Measurements from ENCODE around the gene PPARGC1A. TPM values are rescaled to one million over a fixed set of nuclear protein-coding genes. Genes with fewer than 3 reads are reported as not detected.

The PPARGC1A gene
- total RNA-seq, 4 donors from 2014 or later: 0.75 to 4.0 (median 1.4) TPM

- Histone ChIP-seq H3K4me1 (peaks cover 0 to 27% (median 4%) of the 10 kb centered on the region in 3 donors), H3K9me3 (no peaks in the 10 kb centered on the region), H3K36me3 (no peaks in the 10 kb centered on the region), H3K4me3 (no peak overlapping the region), H3K27me3 (no peaks in the 10 kb centered on the region), H3K27ac (no peak overlapping the region)
- DNase-seq: no peak
- 52 to 75% methylated on average over 2 of the region's 2 CpGs for WGBS, 2 donors
- intact Hi-C loops (cut with DNase I): no loop called here
- no peak for TF ChIP-seq POLR2A (IDR thresholded peaks at IDR 0.05)
- TF ChIP-seq, protein P1, sequence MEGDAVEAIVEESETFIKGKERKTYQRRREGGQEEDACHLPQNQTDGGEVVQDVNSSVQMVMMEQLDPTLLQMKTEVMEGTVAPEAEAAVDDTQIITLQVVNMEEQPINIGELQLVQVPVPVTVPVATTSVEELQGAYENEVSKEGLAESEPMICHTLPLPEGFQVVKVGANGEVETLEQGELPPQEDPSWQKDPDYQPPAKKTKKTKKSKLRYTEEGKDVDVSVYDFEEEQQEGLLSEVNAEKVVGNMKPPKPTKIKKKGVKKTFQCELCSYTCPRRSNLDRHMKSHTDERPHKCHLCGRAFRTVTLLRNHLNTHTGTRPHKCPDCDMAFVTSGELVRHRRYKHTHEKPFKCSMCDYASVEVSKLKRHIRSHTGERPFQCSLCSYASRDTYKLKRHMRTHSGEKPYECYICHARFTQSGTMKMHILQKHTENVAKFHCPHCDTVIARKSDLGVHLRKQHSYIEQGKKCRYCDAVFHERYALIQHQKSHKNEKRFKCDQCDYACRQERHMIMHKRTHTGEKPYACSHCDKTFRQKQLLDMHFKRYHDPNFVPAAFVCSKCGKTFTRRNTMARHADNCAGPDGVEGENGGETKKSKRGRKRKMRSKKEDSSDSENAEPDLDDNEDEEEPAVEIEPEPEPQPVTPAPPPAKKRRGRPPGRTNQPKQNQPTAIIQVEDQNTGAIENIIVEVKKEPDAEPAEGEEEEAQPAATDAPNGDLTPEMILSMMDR (IDR thresholded peaks at IDR 0.05): no peak
These were observed 4.2 kb upstream of the PPARGC1A start for GRCh38 chr4:23894021-23894420.

DNA sequence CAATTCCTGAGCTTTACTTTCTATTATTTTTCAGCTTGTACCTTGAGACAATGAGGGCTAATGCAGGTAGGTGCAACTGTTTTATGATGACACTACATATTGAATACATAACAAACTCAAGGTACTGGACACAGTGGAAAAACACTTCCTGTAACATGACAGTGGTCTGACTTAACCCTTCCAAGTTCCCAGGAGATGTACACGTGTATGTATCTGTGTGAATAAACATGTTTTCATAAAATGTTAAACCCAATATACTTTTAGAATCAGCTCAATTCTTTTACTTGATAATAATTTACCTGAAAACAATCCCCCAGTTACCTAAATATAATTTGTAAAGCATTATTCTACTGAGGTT lies 1.2 kb upstream of the PPARGC1A start:
- Histone ChIP-seq H3K27me3 (no peaks in the 10 kb centered on the region), H3K36me3 (no peaks in the 10 kb centered on the region), H3K4me1 (peaks cover 0 to 53% (median 4%) of the 10 kb centered on the region in 3 donors), H3K9me3 (no peaks in the 10 kb centered on the region), H3K4me3 (peak overlapping the region in 3 of 4 donors; percentile 43 to 63 (median 51)), H3K27ac (peak overlapping the region in 3 of 4 donors; percentile 7 to 83 (median 75))
- WGBS, 2 donors: 21 to 39% methylated on average over 1 of the region's 1 CpG
- intact Hi-C loops (cut with DNase I): no loop called here
- TF ChIP-seq, protein P1 (IDR thresholded peaks at IDR 0.05): no peak
- TF ChIP-seq POLR2A (IDR thresholded peaks at IDR 0.05): no peak
- DNase-seq: no peak

DNA sequence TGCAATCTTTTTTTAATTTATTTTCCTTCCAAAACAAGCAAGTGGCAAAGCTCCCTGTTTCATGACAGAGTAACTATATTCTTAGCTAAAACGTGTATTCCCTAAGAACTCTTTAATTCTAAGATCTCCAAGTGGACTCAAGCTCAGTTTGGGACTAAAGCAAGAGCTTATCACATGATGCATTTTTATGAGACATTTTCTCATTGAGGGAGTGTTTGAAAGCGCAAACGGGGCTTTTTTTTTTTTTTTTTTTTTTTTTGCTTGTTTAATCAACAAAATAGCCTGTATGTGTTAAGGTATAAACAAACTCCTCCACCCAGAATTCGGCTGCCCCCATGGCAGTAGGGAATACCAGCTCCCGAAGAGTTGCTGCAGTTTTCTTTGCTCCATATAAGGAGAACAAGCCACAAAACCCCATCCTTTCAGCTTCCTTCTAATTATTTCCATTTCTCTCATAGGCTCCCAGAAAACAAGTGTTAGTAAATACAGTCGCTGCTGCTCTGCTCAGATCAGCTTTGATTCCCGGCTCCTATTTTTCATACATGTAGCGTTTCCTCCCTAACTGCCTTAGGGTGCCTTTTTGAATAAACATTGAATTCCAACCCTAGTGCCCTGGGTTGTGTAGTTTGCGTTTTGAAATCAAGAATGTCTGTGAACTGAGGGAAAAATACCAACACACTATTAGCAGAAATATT lies 669 bp upstream of the PPARGC1A start:
- H3K27me3 ChIP-seq: no peaks in the 10 kb centered on the region
- peaks cover under 1 to 53% (median 4%) of the 10 kb centered on the region in 3 donors for H3K4me1 ChIP-seq
- peak overlapping the region; percentile 30 to 63 (median 47) for H3K4me3 ChIP-seq
- H3K36me3 ChIP-seq: no peaks in the 10 kb centered on the region
- H3K27ac ChIP-seq: peak overlapping the region; percentile 7 to 83 (median 58)
- TF ChIP-seq, protein P1 (IDR thresholded peaks at IDR 0.05): no peak
- TF ChIP-seq POLR2A (IDR thresholded peaks at IDR 0.05): no peak
- no peak for DNase-seq
- 7 to 9% methylated on average over 8 to 9 of the region's 9 CpGs for WGBS, 2 donors
- intact Hi-C loops (cut with DNase I): no loop called here
- no peaks in the 10 kb centered on the region for H3K9me3 ChIP-seq

GRCh38 chr4:23889391-23889790 lies 456 bp downstream of the PPARGC1A start:
- H3K27ac ChIP-seq: peak overlapping the region; percentile 40 to 83 (median 76)
- no peaks in the 10 kb centered on the region for H3K9me3 ChIP-seq
- no peaks in the 10 kb centered on the region for H3K27me3 ChIP-seq
- peaks cover 4 to 64% (median 9%) of the 10 kb centered on the region in 3 donors for H3K4me1 ChIP-seq
- intact Hi-C loops (cut with DNase I): no loop called here
- H3K36me3 ChIP-seq: no peaks in the 10 kb centered on the region
- TF ChIP-seq, protein P1 (IDR thresholded peaks at IDR 0.05): no peak
- no peak for TF ChIP-seq POLR2A (IDR thresholded peaks at IDR 0.05)
- DNase-seq: no peak
- 0 to 1% methylated on average over 3 of the region's 3 CpGs for WGBS, 2 donors
- peak overlapping the region; percentile 30 to 63 (median 47) for H3K4me3 ChIP-seq

GRCh38 chr4:23888421-23889319 lies 1.2 kb downstream of the PPARGC1A start:
- H3K27ac ChIP-seq: peak overlapping the region; percentile 40 to 83 (median 76)
- H3K4me3 ChIP-seq: peak overlapping the region; percentile 30 to 63 (median 47)
- 5 to 10% methylated on average over 25 of the region's 25 CpGs for WGBS, 2 donors
- H3K36me3 ChIP-seq: no peaks in the 10 kb centered on the region
- intact Hi-C loops (cut with DNase I): no loop called here
- no peaks in the 10 kb centered on the region for H3K9me3 ChIP-seq
- TF ChIP-seq, protein P1 (IDR thresholded peaks at IDR 0.05): no peak
- TF ChIP-seq POLR2A (IDR thresholded peaks at IDR 0.05): no peak
- H3K4me1 ChIP-seq: peaks cover 4 to 71% (median 12%) of the 10 kb centered on the region in 3 donors
- DNase-seq: no peak
- H3K27me3 ChIP-seq: no peaks in the 10 kb centered on the region

All from esophagus squamous epithelium (tissue), 5 donors.